ENCODE data around the gene GATAD1.
"Not testable (repeated sequence)": the region's sequence is repeated elsewhere in the genome, so short reads cannot be mapped to it uniquely, and the experiment has no call there.

GATAD1 gene

DNA sequence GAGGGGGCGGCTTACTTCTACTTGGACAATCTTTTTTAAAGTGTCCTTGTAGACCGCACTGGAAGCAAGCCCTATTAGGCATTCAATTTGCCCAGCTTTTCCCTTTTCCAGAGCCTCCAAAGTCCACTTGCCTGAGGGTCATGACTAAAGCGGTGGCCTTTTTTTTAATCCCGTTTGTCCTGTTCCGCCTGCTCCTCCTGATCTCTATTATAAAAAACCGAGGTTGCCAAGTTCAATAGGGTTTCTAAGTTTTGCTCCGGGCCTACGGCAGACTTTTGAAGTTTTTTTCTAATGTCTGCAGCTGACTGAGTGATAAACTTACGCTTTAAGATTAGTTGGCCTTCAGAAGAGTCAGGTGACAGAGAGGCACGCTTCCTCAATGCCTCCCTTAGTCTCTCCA, 26.7 kb downstream of the GATAD1 start:
- not testable (repeated sequence) for H3K36me3 ChIP-seq (ENCODE audit: control insufficient read depth, low read depth, low read length); H3K27ac ChIP-seq (ENCODE audit: low read length); H3K4me3 ChIP-seq (ENCODE audit: low read length); H3K9ac ChIP-seq (ENCODE audit: low read length); H3K4me1 ChIP-seq (ENCODE audit: control insufficient read depth, low read depth, low read length); H3K27me3 ChIP-seq (ENCODE audit: control insufficient read depth, insufficient read depth, low read length); H3K9me3 ChIP-seq (ENCODE audit: control insufficient read depth, low read depth, low read length)

DNA sequence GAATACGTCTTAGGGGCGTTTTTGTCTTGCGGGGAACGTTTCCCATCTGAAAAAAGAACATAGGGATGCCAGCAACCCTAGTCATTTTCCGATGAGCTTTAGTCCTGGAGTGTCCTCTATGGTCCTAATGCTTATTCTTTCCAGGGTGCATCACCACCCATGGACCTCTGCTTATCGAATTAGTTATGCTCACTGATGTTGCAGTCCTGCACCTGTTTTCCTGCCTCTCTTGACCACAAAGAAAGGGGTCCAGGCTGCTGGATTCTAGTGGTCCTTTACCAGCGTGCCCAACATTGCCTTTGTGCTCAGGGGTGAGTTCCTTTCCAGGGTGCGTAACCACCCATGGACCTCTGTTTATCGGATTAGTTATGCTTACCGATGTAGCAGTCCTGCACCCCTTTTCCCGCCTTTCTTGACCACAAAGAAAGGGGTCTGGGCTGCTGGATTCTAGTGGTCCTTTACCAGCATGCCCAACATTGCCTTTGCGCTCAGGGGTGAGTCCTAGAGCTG, 28.0 kb downstream of the GATAD1 start:
- H3K4me1 ChIP-seq (ENCODE audit: control insufficient read depth, low read depth, low read length); H3K9ac ChIP-seq (ENCODE audit: low read length); H3K27me3 ChIP-seq (ENCODE audit: control insufficient read depth, insufficient read depth, low read length); H3K9me3 ChIP-seq (ENCODE audit: control insufficient read depth, low read depth, low read length); H3K27ac ChIP-seq (ENCODE audit: low read length); H3K4me3 ChIP-seq (ENCODE audit: low read length); H3K36me3 ChIP-seq (ENCODE audit: control insufficient read depth, low read depth, low read length): not testable (repeated sequence)

GRCh38 chr7:92475851-92476590, 28.7 kb downstream of the GATAD1 start:
- not testable (repeated sequence) for H3K4me1 ChIP-seq (ENCODE audit: control insufficient read depth, low read depth, low read length); H3K27me3 ChIP-seq (ENCODE audit: control insufficient read depth, insufficient read depth, low read length); H3K36me3 ChIP-seq (ENCODE audit: control insufficient read depth, low read depth, low read length); H3K4me3 ChIP-seq (ENCODE audit: low read length); H3K27ac ChIP-seq (ENCODE audit: low read length); H3K9ac ChIP-seq (ENCODE audit: low read length); H3K9me3 ChIP-seq (ENCODE audit: control insufficient read depth, low read depth, low read length)

DNA sequence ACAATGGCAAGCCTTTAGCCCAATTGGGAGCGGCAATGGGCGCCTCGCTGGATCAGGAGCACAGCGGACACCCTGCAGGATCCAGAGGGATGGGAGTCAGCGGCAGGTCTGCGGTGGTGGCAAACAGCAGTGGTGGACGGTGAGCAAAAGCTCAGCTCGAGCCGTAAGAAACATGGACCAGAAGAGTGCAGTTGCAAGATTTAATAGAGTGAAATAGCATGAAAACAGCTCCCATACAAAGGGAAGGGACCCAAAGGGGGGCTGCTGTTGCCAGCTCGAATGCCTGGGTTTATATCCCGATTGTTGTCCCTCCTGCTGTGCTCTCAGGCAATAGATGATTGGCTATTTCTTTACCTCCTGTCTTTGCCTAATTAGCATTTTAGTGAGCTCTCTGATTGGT, 30.4 kb downstream of the GATAD1 start, which contains the start of gene ERVW-1:
Gene ERVW-1, minus strand, starts transcription at position 266 of the 400 bp plus-strand sequence. CDS start 7,565 bp downstream, outside the sequence.
- not testable (repeated sequence) for H3K4me1 ChIP-seq (ENCODE audit: control insufficient read depth, low read depth, low read length); H3K9ac ChIP-seq (ENCODE audit: low read length); H3K9me3 ChIP-seq (ENCODE audit: control insufficient read depth, low read depth, low read length); H3K27ac ChIP-seq (ENCODE audit: low read length); H3K27me3 ChIP-seq (ENCODE audit: control insufficient read depth, insufficient read depth, low read length); H3K4me3 ChIP-seq (ENCODE audit: low read length); H3K36me3 ChIP-seq (ENCODE audit: control insufficient read depth, low read depth, low read length)

- Histone ChIP-seq H3K27me3 (ENCODE audit: control insufficient read depth, insufficient read depth, low read length) (no peaks in the 10 kb centered on the region), H3K36me3 (ENCODE audit: control insufficient read depth, low read depth, low read length) (no peaks in the 10 kb centered on the region), H3K27ac (ENCODE audit: low read length) (no peak overlapping the region), H3K4me3 (ENCODE audit: low read length) (no peak overlapping the region), H3K9ac (ENCODE audit: low read length) (no peak overlapping the region), H3K9me3 (ENCODE audit: control insufficient read depth, low read depth, low read length) (no peaks in the 10 kb centered on the region), H3K4me1 (ENCODE audit: control insufficient read depth, low read depth, low read length) (peaks cover 4% of the 10 kb centered on the region)
Observed at GRCh38 chr7:92478095-92478494, 30.8 kb downstream of the GATAD1 start.

GRCh38 chr7:92478711-92479110, 31.4 kb downstream of the GATAD1 start:
- H3K27me3 ChIP-seq (ENCODE audit: control insufficient read depth, insufficient read depth, low read length) = no peaks in the 10 kb centered on the region
- H3K4me3 ChIP-seq (ENCODE audit: low read length) = no peak overlapping the region
- H3K36me3 ChIP-seq (ENCODE audit: control insufficient read depth, low read depth, low read length) = no peaks in the 10 kb centered on the region
- no peaks in the 10 kb centered on the region for H3K9me3 ChIP-seq (ENCODE audit: control insufficient read depth, low read depth, low read length)
- H3K4me1 ChIP-seq (ENCODE audit: control insufficient read depth, low read depth, low read length) = peaks cover 4% of the 10 kb centered on the region
- no peak overlapping the region for H3K9ac ChIP-seq (ENCODE audit: low read length)
- no peak overlapping the region for H3K27ac ChIP-seq (ENCODE audit: low read length)

GRCh38 chr7:92479146-92479545, 31.9 kb downstream of the GATAD1 start:
- not testable (repeated sequence) for H3K4me1 ChIP-seq (ENCODE audit: control insufficient read depth, low read depth, low read length); H3K27ac ChIP-seq (ENCODE audit: low read length); H3K4me3 ChIP-seq (ENCODE audit: low read length); H3K9ac ChIP-seq (ENCODE audit: low read length); H3K9me3 ChIP-seq (ENCODE audit: control insufficient read depth, low read depth, low read length); H3K36me3 ChIP-seq (ENCODE audit: control insufficient read depth, low read depth, low read length); H3K27me3 ChIP-seq (ENCODE audit: control insufficient read depth, insufficient read depth, low read length)

DNA sequence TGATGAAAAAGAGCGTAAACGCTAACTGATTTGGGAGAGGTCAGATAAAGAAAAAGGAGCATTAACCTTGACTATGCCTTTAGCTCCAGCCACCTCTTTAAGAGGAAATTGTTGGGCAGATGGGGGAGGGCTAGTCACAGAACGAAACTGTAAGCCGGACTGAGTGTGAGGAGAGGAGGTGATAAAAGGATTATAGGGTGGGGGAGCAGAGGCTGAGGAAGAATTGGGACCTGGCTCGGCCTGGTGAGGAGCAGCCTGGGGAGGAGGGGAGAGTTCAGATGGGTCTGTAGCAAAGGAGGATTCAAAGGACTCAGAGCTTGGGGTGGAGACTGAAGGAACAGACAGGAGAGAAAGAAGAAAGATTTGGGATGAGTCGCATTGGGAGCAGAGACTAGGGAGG, 36.3 kb downstream of the GATAD1 start:
- not testable (repeated sequence) for H3K9ac ChIP-seq (ENCODE audit: low read length); H3K4me3 ChIP-seq (ENCODE audit: low read length); H3K9me3 ChIP-seq (ENCODE audit: control insufficient read depth, low read depth, low read length); H3K27me3 ChIP-seq (ENCODE audit: control insufficient read depth, insufficient read depth, low read length); H3K4me1 ChIP-seq (ENCODE audit: control insufficient read depth, low read depth, low read length); H3K27ac ChIP-seq (ENCODE audit: low read length)
- H3K36me3 ChIP-seq (ENCODE audit: control insufficient read depth, low read depth, low read length) = peaks cover 28% of the 10 kb centered on the region

- not testable (repeated sequence) for H3K27ac ChIP-seq (ENCODE audit: low read length); H3K4me3 ChIP-seq (ENCODE audit: low read length); H3K9me3 ChIP-seq (ENCODE audit: control insufficient read depth, low read depth, low read length); H3K27me3 ChIP-seq (ENCODE audit: control insufficient read depth, insufficient read depth, low read length); H3K4me1 ChIP-seq (ENCODE audit: control insufficient read depth, low read depth, low read length); H3K9ac ChIP-seq (ENCODE audit: low read length)
- H3K36me3 ChIP-seq (ENCODE audit: control insufficient read depth, low read depth, low read length) = peaks cover 34% of the 10 kb centered on the region
Observed at GRCh38 chr7:92484226-92484625, 36.9 kb downstream of the GATAD1 start.

GRCh38 chr7:92485267-92485892, 38.1 kb downstream of the GATAD1 start:
- H3K9me3 ChIP-seq (ENCODE audit: control insufficient read depth, low read depth, low read length) = no peaks in the 10 kb centered on the region
- no peak overlapping the region for H3K27ac ChIP-seq (ENCODE audit: low read length)
- H3K36me3 ChIP-seq (ENCODE audit: control insufficient read depth, low read depth, low read length) = peaks cover 41% of the 10 kb centered on the region

GRCh38 chr7:92485974-92486373, 38.7 kb downstream of the GATAD1 start:
- Histone ChIP-seq H3K4me1 (ENCODE audit: control insufficient read depth, low read depth, low read length) (no peaks in the 10 kb centered on the region), H3K27ac (ENCODE audit: low read length) (no peak overlapping the region), H3K9ac (ENCODE audit: low read length) (no peak overlapping the region), H3K9me3 (ENCODE audit: control insufficient read depth, low read depth, low read length) (no peaks in the 10 kb centered on the region), H3K36me3 (ENCODE audit: control insufficient read depth, low read depth, low read length) (peaks cover 46% of the 10 kb centered on the region), H3K4me3 (ENCODE audit: low read length) (no peak overlapping the region), H3K27me3 (ENCODE audit: control insufficient read depth, insufficient read depth, low read length) (no peaks in the 10 kb centered on the region)

More at GRCh38 chr7:92485267-92485892, 38.1 kb downstream of the GATAD1 start:
- H3K27me3 ChIP-seq (ENCODE audit: control insufficient read depth, insufficient read depth, low read length) = no peaks in the 10 kb centered on the region
- no peak overlapping the region for H3K9ac ChIP-seq (ENCODE audit: low read length)
- no peaks in the 10 kb centered on the region for H3K4me1 ChIP-seq (ENCODE audit: control insufficient read depth, low read depth, low read length)
- no peak overlapping the region for H3K4me3 ChIP-seq (ENCODE audit: low read length)

DNA sequence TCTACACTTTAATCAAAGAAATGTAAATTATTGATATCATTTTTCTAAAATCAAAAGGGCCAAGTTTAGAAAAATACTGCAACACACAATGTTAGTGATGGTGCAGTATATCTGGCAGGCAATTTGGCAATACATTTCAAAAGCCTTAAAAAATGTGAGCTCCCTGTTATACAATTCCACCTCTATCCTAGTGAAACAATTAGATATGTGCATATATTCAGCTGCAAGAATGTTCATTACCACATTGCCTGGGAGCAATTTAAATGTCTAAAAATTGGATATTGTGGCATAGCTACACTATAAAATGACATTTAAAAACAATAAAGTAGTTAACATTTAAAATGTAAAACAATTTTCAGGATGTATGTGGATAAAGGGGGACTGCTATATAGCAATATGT, 40.5 kb downstream of the GATAD1 start:
- Histone ChIP-seq H3K4me3 (ENCODE audit: low read length) (no peak overlapping the region), H3K27ac (ENCODE audit: low read length) (no peak overlapping the region), H3K27me3 (ENCODE audit: control insufficient read depth, insufficient read depth, low read length) (no peaks in the 10 kb centered on the region), H3K36me3 (ENCODE audit: control insufficient read depth, low read depth, low read length) (peaks cover 62% of the 10 kb centered on the region), H3K9ac (ENCODE audit: low read length) (no peak overlapping the region), H3K4me1 (ENCODE audit: control insufficient read depth, low read depth, low read length) (no peaks in the 10 kb centered on the region), H3K9me3 (ENCODE audit: control insufficient read depth, low read depth, low read length) (no peaks in the 10 kb centered on the region)
